Activated CD4-positive, alpha-beta memory T cell treated with anti-CD3 and anti-CD28 coated beads for 36 hours (primary cell): ENCODE data around the gene INIP. TPM values are rescaled to one million over a fixed set of nuclear protein-coding genes. Genes with fewer than 3 reads are reported as not detected.

Experiments
- CTCF ChIA-PET: fragments of 350-600 bp; sonication (Branson Sonifier 250); formaldehyde crosslinking; loops from one replicate; lab custom pipeline; 2021; ENCODE audit warnings: antibody characterized with exemption, inconsistent platforms; lab: Charles Lee
- POLR2A ChIA-PET: fragments of 350-600 bp; sonication (Branson Sonifier 250); formaldehyde crosslinking; loops from one replicate; lab custom pipeline; 2021; ENCODE audit warnings: antibody characterized with exemption; lab: Charles Lee
- DNase-seq: peaks from one replicate; pipeline ENCODE4 v3.0.0-alpha.2; 2020
- H3K27ac Mint-ChIP-seq: one replicate; pipeline ENCODE4 v1.8.0; 2021; ENCODE audit warnings: mixed read lengths
- H3K27me3 Mint-ChIP-seq: one replicate; pipeline ENCODE4 v1.8.0; 2021; ENCODE audit warnings: mixed read lengths
- H3K36me3 Mint-ChIP-seq: one replicate; pipeline ENCODE4 v1.8.0; 2021; ENCODE audit warnings: mixed read lengths
- H3K4me1 Mint-ChIP-seq: one replicate; pipeline ENCODE4 v1.8.0; 2021; ENCODE audit warnings: low read depth, mixed read lengths
- H3K4me3 Mint-ChIP-seq: one replicate; pipeline ENCODE4 v1.8.0; 2021; ENCODE audit warnings: mild to moderate bottlenecking, mixed read lengths
- H3K9me3 Mint-ChIP-seq: one replicate; pipeline ENCODE4 v1.8.0; 2021; ENCODE audit warnings: mixed read lengths
- intact Hi-C: fragments of 100-400 bp; cut with micrococcal nuclease; formaldehyde crosslinking; loops from one replicate; pipeline ENCODE4 v1.15.1; 2023
- total RNA-seq, 2 experiments: library from RNA; stranded (reverse); gene quantifications; one replicate each; pipeline ENCODE4 v1.2.3, GENCODE V29; 2021

INIP gene
- total RNA-seq, 2 experiments from 2014 or later = 35.1 to 37.8 TPM

GRCh38 chr9:112754578-112754977 lies 36.7 kb upstream of the INIP start:
- Mint-ChIP-seq H3K4me1 (peaks cover 66% of the 10 kb centered on the region), H3K27ac (peak overlapping the region; percentile 71), H3K9me3 (no peaks in the 10 kb centered on the region), H3K36me3 (no peaks in the 10 kb centered on the region), H3K27me3 (no peaks in the 10 kb centered on the region), H3K4me3 (peak overlapping the region; percentile 28)
- intact Hi-C loops = loop anchor here (1.0 to 10.0 kb wide), 9 partner anchors 17 to 720 kb away; partner anchors contain the start of genes FKBP15, INIP, KIAA1958 and PTBP3
- ChIA-PET POLR2A (interaction anchor here (1.5 kb wide), 1 partner anchor 37 kb away, joined by 9 read pairs; the partner anchor contains the start of gene INIP), CTCF (no interaction called here)
- peak; percentile 54 for DNase-seq

- Mint-ChIP-seq H3K9me3 (no peaks in the 10 kb centered on the region), H3K27me3 (no peaks in the 10 kb centered on the region), H3K36me3 (no peaks in the 10 kb centered on the region), H3K4me1 (peaks cover 73% of the 10 kb centered on the region), H3K27ac (peak overlapping the region; percentile 31), H3K4me3 (peak overlapping the region; percentile 11)
- CTCF ChIA-PET = interaction anchor here (1.5 kb wide), 1 partner anchor 39 kb away, joined by 10 read pairs; no protein-coding TSS in a partner anchor
- intact Hi-C loops = loop anchor here (1.0 to 10.0 kb wide), 9 partner anchors 18 to 719 kb away; partner anchors contain the start of genes FKBP15, INIP, KIAA1958 and PTBP3
- POLR2A ChIA-PET = interaction anchor here (1.5 kb wide), 1 partner anchor 36 kb away, joined by 9 read pairs; the partner anchor contains the start of gene INIP
- DNase-seq = peak; percentile 48
Observed at GRCh38 chr9:112753725-112754124, 35.8 kb upstream of the INIP start.

GRCh38 chr9:112752334-112753125 lies 34.6 kb upstream of the INIP start:
- H3K27ac Mint-ChIP-seq = no peak overlapping the region
- intact Hi-C loops = loop anchor here (5.0 to 10.0 kb wide), 5 partner anchors 40 to 718 kb away; partner anchors contain the start of genes KIAA1958, PTBP3 and SLC31A2
- DNase-seq = peak; percentile 25
- H3K36me3 Mint-ChIP-seq = no peaks in the 10 kb centered on the region
- H3K4me3 Mint-ChIP-seq = no peak overlapping the region
- H3K4me1 Mint-ChIP-seq = peaks cover 71% of the 10 kb centered on the region
- CTCF ChIA-PET = interaction anchor here (0.6 to 1.5 kb wide), 2 partner anchors 33 to 41 kb away, joined by 3 to 10 read pairs; no protein-coding TSS in a partner anchor
- H3K27me3 Mint-ChIP-seq = no peaks in the 10 kb centered on the region
- H3K9me3 Mint-ChIP-seq = no peaks in the 10 kb centered on the region
- POLR2A ChIA-PET = no interaction called here

GRCh38 chr9:112751056-112751795 lies 33.3 kb upstream of the INIP start:
- CTCF ChIA-PET = interaction anchor here (1.1 to 1.8 kb wide), 2 partner anchors 32 to 42 kb away, joined by 6 to 7 read pairs; no protein-coding TSS in a partner anchor
- DNase-seq = peak; percentile 74
- intact Hi-C loops = loop anchor here (2.0 to 10.0 kb wide), 6 partner anchors 41 to 1120 kb away; partner anchors contain the start of genes DNAJC25, KIAA1958, PTBP3 and SLC31A2
- no peaks in the 10 kb centered on the region for H3K9me3 Mint-ChIP-seq
- H3K4me1 Mint-ChIP-seq = peaks cover 64% of the 10 kb centered on the region
- POLR2A ChIA-PET = interaction anchor here (0.5 kb wide), 1 partner anchor 33 kb away, joined by 3 read pairs; no protein-coding TSS in a partner anchor
- no peaks in the 10 kb centered on the region for H3K36me3 Mint-ChIP-seq
- no peaks in the 10 kb centered on the region for H3K27me3 Mint-ChIP-seq
- H3K4me3 Mint-ChIP-seq = peak overlapping the region; percentile 76
- H3K27ac Mint-ChIP-seq = peak overlapping the region; percentile 64

- Mint-ChIP-seq H3K4me1 (peaks cover 60% of the 10 kb centered on the region), H3K9me3 (no peaks in the 10 kb centered on the region), H3K36me3 (no peaks in the 10 kb centered on the region), H3K4me3 (no peak overlapping the region), H3K27ac (no peak overlapping the region), H3K27me3 (no peaks in the 10 kb centered on the region)
- POLR2A ChIA-PET = no interaction called here
- CTCF ChIA-PET = interaction anchor here (1.1 to 1.8 kb wide), 2 partner anchors 32 to 42 kb away, joined by 6 to 7 read pairs; no protein-coding TSS in a partner anchor
- DNase-seq = no peak
- intact Hi-C loops = loop anchor here (1.0 to 10.0 kb wide), 7 partner anchors 32 to 1120 kb away; partner anchors contain the start of genes DNAJC25, INIP, KIAA1958 and PTBP3
Observed at GRCh38 chr9:112750764-112751055, 32.8 kb upstream of the INIP start.

GRCh38 chr9:112750016-112750763 lies 32.3 kb upstream of the INIP start, which contains the start of gene SNX30:
Gene SNX30, plus strand, starts transcription at chr9:112750760. Its CDS starts 242 bp downstream, at chr9:112751002.
- ChIA-PET POLR2A (interaction anchor here (0.5 to 1.2 kb wide), 2 partner anchors 32 to 441 kb away, joined by 4 to 7 read pairs; partner anchors contain the start of gene INIP), CTCF (interaction anchor here (1.0 to 1.8 kb wide), 5 partner anchors 31 to 69 kb away, joined by 3 to 7 read pairs (median 4); no protein-coding TSS in a partner anchor)
- peak; percentile 87 for DNase-seq
- Mint-ChIP-seq H3K27me3 (no peaks in the 10 kb centered on the region), H3K36me3 (no peaks in the 10 kb centered on the region), H3K4me3 (peak within 1 kb of the TSS; percentile 76), H3K4me1 (peaks cover 55% of the 10 kb centered on the region), H3K27ac (peak within 1 kb of the TSS; percentile 78), H3K9me3 (no peaks in the 10 kb centered on the region)
- intact Hi-C loops = loop anchor here (1.0 to 10.0 kb wide), 7 partner anchors 32 to 1119 kb away; partner anchors contain the start of genes DNAJC25, INIP, KIAA1958 and PTBP3

GRCh38 chr9:112747094-112747493 lies 29.2 kb upstream of the INIP start:
- Mint-ChIP-seq H3K4me3 (no peak overlapping the region), H3K36me3 (no peaks in the 10 kb centered on the region), H3K27ac (no peak overlapping the region), H3K9me3 (no peaks in the 10 kb centered on the region), H3K4me1 (peaks cover 25% of the 10 kb centered on the region), H3K27me3 (no peaks in the 10 kb centered on the region)
- intact Hi-C loops = no loop called here
- no peak for DNase-seq
- ChIA-PET POLR2A (no interaction called here), CTCF (interaction anchor here (1.0 kb wide), 1 partner anchor 29 kb away, joined by 3 read pairs; the partner anchor contains the start of gene INIP)

GRCh38 chr9:112744177-112744576 lies 26.3 kb upstream of the INIP start:
- POLR2A ChIA-PET = no interaction called here
- peaks cover 2% of the 10 kb centered on the region for H3K9me3 Mint-ChIP-seq
- no peak overlapping the region for H3K27ac Mint-ChIP-seq
- H3K36me3 Mint-ChIP-seq = no peaks in the 10 kb centered on the region
- H3K4me1 Mint-ChIP-seq = peaks cover 13% of the 10 kb centered on the region
- intact Hi-C loops = no loop called here
- CTCF ChIA-PET = interaction anchor here (0.7 to 2.0 kb wide), 3 partner anchors 10 to 541 kb away, joined by 3 to 4 read pairs (median 4); no protein-coding TSS in a partner anchor
- no peak overlapping the region for H3K4me3 Mint-ChIP-seq
- H3K27me3 Mint-ChIP-seq = no peaks in the 10 kb centered on the region
- DNase-seq = no peak

GRCh38 chr9:112743216-112743836 lies 25.4 kb upstream of the INIP start:
- CTCF ChIA-PET = interaction anchor here (0.6 to 2.0 kb wide), 3 partner anchors 9 to 73 kb away, joined by 4 read pairs; no protein-coding TSS in a partner anchor
- H3K36me3 Mint-ChIP-seq = no peaks in the 10 kb centered on the region
- peaks cover 10% of the 10 kb centered on the region for H3K4me1 Mint-ChIP-seq
- H3K4me3 Mint-ChIP-seq = no peak overlapping the region
- no peak overlapping the region for H3K27ac Mint-ChIP-seq
- peaks cover 2% of the 10 kb centered on the region for H3K9me3 Mint-ChIP-seq
- POLR2A ChIA-PET = interaction anchor here (0.7 kb wide), 1 partner anchor 25 kb away, joined by 3 read pairs; the partner anchor contains the start of gene INIP
- intact Hi-C loops = no loop called here
- no peaks in the 10 kb centered on the region for H3K27me3 Mint-ChIP-seq
- DNase-seq = no peak

GRCh38 chr9:112734892-112735291 lies 17.0 kb upstream of the INIP start:
- Mint-ChIP-seq H3K9me3 (no peaks in the 10 kb centered on the region), H3K27me3 (no peaks in the 10 kb centered on the region), H3K36me3 (no peaks in the 10 kb centered on the region), H3K4me3 (no peak overlapping the region), H3K4me1 (peaks cover 2% of the 10 kb centered on the region), H3K27ac (no peak overlapping the region)
- intact Hi-C loops = no loop called here
- ChIA-PET POLR2A (no interaction called here), CTCF (interaction anchor here (0.9 to 1.0 kb wide), 2 partner anchors 9 to 12 kb away, joined by 3 to 4 read pairs; no protein-coding TSS in a partner anchor)
- DNase-seq = no peak
